ENCODE results near the gene S100A9.
"Not testable (repeated sequence)": the region's sequence is repeated elsewhere in the genome, so short reads cannot be mapped to it uniquely, and the experiment has no call there.

S100A9 gene

DNA sequence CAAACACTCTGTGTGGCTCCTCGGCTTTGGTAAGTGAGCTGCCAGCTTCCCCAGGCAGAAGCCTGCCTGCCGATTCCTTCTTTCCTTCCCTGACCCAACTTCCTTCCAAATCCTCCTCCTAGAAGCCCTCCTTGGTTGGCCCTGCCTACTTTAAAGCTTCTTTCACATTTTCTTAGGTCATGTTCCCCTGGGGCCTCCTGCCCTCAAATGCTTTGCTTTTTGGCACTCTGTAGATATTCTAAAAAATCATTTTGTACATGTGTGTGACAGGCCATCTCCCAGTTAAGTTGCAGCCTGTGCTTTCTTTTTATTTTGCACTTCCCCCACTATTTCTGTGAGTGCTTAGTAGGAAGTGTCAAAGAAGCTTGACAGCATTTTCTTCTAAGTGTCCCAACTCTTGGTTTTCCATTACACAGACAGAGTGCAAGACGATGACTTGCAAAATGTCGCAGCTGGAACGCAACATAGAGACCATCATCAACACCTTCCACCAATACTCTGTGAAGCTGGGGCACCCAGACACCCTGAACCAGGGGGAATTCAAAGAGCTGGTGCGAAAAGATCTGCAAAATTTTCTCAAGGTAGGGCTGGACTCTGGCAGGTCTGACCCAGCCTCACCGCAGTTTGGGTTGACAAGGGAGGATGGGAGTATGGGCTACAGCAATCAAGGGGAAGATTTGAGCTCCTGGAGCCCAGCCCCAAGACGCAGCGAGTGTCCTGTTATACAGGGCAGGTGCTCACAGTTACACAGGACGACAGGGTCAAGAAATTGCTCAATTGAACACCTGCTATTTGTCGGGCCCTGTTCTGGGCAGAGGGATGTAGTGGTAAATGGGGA lies at the start of gene S100A9:
S100A9 (plus strand) TSS at position 2 of the 838 bp plus-strand sequence; CDS start at position 432, 430 bp downstream.
- DNase-seq (ENCODE audit: low spot score): no peak

GRCh38 chr1:153308540-153308939 lies 49.1 kb upstream of the S100A9 start:
- no peak for DNase-seq (ENCODE audit: low spot score)

DNA sequence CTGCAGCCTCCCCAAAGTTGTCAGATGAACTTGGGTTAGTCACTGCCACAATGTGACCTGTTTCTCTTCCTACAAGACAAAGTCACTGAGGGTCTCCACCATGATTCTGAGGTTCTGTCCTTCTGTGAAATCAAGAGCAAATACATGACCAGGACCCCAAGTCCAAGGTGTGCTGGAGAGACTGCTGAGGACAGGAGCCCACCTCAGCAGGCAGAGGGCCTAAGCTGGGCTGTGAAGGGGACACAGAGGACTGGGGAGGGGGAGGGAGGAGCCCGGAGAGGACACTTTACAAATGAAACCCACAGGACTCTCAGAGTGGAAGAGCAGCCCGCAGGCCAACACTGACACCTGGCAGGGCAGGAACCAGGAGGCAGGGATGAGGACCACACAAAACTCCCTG lies 48.2 kb upstream of the S100A9 start:
- no peak for DNase-seq (ENCODE audit: low spot score)

GRCh38 chr1:153310526-153310925 lies 47.1 kb upstream of the S100A9 start:
- DNase-seq (ENCODE audit: low spot score): no peak

DNA sequence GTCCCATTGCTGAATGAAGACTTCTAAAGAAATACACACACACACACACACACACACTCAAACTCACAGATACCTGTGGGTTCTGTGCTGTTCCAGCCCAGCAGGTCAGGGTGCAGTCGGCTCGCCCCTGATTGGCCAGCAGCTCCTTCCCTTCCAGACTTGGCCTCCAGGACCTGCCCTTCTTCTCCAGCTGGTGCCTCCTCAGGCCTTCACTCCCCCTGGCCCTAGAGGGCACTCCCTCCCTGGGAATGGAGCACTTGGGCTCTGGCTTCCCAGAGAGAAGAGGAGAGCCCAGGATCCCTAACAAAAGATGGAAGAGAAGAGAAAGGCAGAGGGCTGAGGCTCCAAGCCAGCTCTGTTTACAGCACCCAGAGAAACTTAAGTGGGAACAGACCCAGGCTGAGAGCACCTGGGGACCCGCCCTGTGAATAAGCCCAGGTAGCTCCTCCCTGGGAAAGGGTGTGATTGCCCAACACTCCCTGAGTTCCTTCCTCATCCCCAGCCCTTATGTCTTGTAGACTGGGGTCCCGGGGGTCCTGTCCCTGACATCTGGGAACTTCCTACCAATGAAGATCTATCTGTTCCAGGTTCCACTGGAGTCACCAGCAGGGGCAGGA lies 45.0 kb upstream of the S100A9 start, which contains the start of gene PGLYRP3:
PGLYRP3 (minus strand) TSS at position 383 of the 617 bp plus-strand sequence. CDS start 2,287 bp downstream, outside the sequence.
- no peak for DNase-seq (ENCODE audit: low spot score)

DNA sequence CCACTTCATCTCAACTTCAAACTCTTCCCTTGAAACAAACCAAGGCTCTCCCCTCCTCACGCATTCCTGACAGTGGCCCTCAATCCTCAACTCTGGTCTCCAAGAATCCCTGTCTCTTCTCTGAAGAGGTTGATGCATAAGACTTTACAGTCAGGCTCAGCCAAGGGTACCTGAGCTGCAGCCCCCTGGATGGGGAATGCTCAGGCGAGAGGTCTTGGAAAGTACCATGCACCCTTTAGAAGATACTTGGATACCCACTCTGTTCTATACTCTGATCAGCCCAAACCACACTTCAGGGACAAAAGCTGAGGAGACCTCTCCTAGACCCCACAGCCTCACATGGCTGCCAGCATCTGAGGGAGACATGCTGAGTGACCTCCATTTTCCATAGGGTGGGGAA lies 44.4 kb upstream of the S100A9 start:
- no peak for DNase-seq (ENCODE audit: low spot score)

DNA sequence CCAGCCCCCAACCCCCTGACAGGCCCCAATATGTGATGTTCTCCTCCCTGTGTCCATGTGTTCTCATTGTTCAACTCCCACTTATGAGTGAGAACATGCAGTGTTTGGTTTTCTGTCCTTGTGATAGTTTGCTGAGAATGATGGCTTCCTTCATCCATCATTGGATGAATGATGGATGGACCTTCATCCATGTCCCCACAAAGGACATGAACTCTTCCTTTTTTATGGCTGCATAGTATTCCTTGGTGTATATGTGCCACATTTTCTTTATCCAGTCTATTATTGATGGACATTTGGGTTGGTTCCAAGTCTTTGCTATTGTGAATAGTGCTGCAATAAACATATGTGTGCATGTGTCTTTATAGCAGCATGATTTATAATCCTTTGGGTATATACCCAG lies 43.3 kb upstream of the S100A9 start:
- not testable (repeated sequence) for DNase-seq (ENCODE audit: low spot score)

GRCh38 chr1:153316013-153316412 lies 41.6 kb upstream of the S100A9 start:
- not testable (repeated sequence) for DNase-seq (ENCODE audit: low spot score)

GRCh38 chr1:153318145-153318544 lies 39.5 kb upstream of the S100A9 start:
- not testable (repeated sequence) for DNase-seq (ENCODE audit: low spot score)

DNA sequence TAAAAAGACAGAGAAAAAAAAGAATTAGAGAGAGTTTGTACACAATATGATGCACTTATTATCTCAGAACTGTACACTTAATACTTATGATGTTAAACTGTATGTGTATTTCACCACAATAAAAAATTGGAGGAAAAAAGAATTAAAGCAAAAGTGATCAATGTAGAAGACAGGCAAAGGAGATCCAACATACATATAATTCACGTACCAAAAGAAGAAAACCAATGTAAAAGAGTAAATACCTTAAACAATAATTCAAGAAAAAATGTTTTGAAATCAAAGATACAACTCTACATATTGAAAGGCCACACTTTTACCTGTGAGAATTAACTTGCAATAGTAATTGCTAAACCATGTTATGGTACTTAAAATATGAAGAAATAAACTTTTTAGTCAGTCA lies 35.1 kb upstream of the S100A9 start:
- no peak for DNase-seq (ENCODE audit: low spot score)

DNA sequence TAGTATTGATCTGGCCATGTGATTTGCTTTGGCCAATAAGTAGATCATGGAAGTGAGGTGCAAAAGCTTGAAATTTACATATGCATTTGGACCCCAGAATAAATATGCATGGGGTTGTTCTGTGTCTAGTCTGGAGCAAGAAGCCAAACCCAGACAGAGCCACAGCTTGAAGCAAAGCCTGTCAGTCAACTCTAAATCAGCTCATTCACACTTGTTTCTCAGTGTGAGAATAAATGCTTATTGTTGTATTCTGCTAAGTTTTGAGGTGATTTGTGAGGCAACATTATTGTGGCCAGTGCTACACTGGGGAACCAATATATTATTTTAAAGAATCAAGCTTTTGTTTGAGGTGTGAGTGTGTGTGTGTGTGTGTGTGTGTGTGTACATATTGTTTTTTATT lies 32.7 kb upstream of the S100A9 start:
- DNase-seq (ENCODE audit: low spot score): no peak

DNA sequence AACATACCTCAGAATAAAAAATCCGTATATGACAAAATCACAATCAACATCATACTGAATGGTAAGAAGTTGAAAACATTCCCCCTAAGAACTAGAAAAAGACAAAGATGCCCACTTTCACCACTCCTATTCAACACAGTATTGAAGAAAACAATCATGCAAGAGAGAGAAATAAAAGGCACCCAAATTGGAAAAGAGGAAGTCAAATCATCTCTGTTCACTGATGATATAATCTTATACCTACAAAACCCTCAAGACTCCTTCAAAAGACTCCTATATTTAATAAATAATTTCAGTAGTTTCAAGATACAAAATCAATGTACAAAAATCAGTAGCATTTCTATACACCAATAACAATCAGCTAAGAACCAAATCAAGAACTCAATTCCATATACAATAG lies 23.8 kb upstream of the S100A9 start:
- DNase-seq (ENCODE audit: low spot score): no peak

DNA sequence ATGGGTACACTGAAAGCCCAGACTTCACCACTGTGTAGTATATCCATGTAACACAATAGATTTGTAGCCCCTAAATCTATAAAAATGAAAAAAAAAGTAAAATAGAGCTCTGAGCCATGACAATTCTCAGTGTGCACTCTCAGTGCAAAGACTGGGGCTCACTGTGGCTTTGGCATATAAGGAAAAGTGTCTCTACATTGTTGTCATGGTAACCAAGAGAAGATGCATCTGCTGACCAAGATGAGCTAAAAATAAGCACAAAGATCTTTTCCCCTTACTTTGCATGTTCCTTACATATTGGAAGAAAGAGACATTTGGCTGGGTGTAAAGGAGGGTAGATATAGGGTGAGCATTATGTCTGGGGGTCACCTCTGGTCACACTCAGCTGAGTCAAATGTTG lies 21.0 kb upstream of the S100A9 start:
- no peak for DNase-seq (ENCODE audit: low spot score)

GRCh38 chr1:153337980-153338853 lies 19.4 kb upstream of the S100A9 start:
- DNase-seq (ENCODE audit: low spot score): no peak

GRCh38 chr1:153339802-153340201 lies 17.9 kb upstream of the S100A9 start:
- no peak for DNase-seq (ENCODE audit: low spot score)

GRCh38 chr1:153340356-153340755 lies 17.3 kb upstream of the S100A9 start:
- DNase-seq (ENCODE audit: low spot score): no peak

DNA sequence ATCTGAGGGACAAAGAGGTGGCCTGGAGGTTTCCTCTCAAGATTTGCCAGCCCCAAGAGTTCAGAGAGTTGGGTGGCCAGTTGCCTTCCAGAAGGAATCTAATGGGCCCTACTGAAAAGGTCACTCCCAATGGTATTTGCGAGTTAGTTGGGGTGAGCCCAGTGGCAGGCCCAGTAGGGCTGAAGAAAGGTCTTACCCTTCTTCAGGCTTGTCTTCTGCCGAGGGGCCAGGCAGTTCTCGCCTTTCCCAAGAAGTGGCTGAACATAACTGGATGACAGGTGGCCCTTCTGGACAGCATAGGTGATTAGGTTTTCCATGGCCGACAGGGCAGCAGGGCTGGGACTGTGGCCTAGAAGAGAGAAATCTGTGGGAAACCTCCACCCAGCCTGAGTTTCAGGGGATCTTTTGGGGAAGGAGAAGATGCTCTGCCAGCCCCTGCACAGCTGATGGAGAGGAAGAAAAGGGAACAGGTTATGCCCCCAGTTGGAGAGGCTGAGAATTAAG lies 16.2 kb upstream of the S100A9 start:
- DNase-seq (ENCODE audit: low spot score): no peak

GRCh38 chr1:153342178-153342577 lies 15.5 kb upstream of the S100A9 start:
- no peak for DNase-seq (ENCODE audit: low spot score)

- no peak for DNase-seq (ENCODE audit: low spot score)
Measured at GRCh38 chr1:153343040-153343681, 14.5 kb upstream of the S100A9 start.

DNA sequence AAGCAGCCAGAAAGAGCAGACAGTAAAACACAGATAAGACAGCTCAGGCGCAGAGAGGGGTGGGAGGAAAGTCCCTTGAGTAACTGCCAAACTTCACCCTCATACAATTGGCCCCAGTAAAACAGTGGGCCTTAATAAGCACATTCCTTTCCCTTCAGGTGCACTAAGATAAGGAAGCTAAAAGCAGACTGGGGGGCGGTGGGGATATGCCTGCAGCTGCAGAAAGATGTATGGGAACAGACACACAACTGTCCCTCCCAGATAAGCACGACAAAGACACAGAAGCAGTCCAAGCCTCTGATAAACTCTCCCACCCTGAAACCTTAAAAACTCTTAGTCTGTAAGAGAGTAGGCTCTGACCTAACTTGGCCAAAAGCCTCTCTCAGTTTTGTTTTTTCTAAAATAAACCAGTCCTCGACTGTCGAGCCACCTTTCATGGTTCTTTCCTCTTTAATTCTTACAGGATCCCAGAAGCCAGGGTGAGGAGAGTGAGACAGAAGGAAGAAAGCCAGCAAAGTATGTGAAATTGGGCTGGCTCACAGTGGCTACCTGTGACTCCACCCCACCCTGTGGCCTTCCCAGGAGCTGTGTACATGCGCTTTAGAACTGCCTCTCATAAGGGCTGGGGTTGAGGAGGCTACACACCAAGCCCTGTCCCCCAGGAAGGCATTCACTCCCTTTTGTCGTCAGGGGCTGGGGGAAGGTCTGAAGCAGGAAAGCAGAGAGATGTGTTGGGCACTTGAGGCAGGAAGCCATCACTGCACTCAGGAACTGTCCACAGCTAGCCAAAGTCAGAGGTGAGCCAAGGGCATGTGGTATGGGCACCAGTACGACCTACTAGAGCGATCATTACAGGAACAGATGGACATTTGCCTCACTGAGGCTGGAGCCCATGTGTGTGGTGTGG lies 13.6 kb upstream of the S100A9 start:
- no peak for DNase-seq (ENCODE audit: low spot score)

GRCh38 chr1:153344718-153345025 lies 13.0 kb upstream of the S100A9 start:
- no peak for DNase-seq (ENCODE audit: low spot score)

Measured in activated CD4-positive, alpha-beta T cell treated with anti-CD3 and anti-CD28 coated beads, Interleukin-2, Interleukin-4, amounts not matched to agents 100 ng/mL and 50 ng/mL, durations not matched to agents 16 hours and 8 hours (primary cell).